GM18526 (cell line): ENCODE measurements around the gene COMMD9.

ENCODE experiments used
- POLR2A ChIP-seq: IDR thresholded peaks from 3 replicates; pipeline ENCODE4 v1.6.1; 2011; ENCODE audit not compliant: insufficient read length; ENCODE audit errors: extremely low read depth

COMMD9 gene

DNA sequence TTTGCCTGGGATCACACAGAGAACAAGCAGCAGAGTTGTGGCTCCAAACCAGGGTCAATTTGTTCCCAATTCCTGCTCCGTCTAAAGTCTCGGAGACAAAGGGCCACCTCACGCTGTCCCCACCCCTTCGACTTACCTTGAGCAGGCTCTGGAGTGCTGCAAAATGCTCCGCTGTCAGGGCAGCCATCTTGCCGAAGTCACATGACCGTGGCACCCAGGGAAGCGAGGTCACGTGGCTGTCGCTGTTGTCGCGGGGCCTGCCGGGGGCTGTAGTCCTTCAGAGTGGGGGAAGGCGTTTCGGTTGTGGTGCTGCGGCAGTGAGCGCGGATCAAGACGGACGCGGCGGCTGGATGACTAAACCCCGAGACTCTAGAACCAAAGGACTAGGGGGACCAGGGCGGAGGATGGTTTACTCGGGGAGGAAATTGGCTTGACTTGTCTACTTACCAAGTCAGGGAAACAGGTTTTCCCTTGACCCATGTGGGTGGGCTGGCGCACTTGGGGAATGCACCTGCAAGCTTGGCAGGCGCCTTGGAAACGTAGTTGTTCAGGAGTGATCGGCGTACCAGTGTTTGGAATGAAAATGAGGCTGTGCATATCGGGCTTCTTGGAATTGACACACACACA is at the start of gene COMMD9:
TSS of gene COMMD9 (minus strand) at position 199 of the 627 bp plus-strand sequence. CDS start at position 187, 12 bp downstream.
- peak; percentile 70 for TF ChIP-seq POLR2A

DNA sequence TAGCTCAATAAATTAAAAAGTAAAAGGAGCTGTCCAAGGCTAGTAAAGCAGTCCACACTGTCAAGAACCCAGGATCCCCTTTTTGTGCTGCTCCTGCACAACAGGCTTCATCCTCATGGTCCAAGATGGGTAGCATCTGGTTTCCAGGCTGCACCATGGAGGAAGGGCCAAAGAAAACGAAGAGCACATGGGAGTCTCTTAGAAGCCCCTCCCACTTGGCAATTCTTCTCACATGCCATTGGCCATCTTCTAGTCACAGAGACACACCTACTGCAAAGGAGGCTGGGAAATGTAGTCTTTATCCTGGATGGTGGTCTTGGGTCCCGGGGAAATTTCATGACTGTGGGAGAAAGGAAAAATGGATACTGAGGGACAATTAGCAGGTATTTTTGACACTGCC is 44.7 kb upstream of the COMMD9 start:
- no peak for TF ChIP-seq POLR2A

DNA sequence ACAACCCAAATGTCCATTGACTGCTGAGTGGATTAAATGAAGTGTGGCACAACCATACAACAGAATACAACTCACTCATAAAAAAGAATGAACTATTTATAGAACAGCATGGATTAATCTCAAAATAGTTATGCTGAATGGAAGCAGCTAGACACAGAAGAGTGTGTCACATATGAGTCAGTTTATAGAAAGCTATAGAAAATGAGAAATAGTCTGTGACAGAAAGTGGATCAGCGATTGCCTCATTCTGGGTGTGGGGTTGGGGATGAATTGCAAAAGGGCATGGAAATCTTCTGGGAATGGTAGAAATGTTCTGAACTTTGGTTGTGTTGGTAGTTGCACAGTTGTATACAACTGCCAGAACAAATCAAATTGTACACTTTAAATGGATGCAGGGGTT is 44.2 kb upstream of the COMMD9 start:
- TF ChIP-seq POLR2A = no peak

DNA sequence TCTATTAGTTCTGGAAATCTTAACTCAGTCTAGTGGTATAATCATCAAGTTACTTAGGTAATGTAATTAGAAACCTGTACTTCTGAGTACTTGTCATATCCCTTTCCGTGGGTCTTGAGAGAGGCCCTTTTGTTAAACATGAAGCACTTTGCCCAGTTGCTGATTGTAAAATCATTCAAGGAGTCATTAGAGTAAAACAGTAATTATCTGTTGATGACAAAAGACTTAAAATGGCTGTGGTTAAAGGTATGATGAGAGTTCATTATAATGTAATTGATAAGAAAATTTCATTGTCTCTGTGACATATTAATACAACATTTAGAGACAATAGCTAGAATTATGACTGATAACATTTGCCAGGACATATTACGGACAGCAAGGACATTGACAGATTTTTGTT is 41.2 kb upstream of the COMMD9 start:
- no peak for TF ChIP-seq POLR2A

DNA sequence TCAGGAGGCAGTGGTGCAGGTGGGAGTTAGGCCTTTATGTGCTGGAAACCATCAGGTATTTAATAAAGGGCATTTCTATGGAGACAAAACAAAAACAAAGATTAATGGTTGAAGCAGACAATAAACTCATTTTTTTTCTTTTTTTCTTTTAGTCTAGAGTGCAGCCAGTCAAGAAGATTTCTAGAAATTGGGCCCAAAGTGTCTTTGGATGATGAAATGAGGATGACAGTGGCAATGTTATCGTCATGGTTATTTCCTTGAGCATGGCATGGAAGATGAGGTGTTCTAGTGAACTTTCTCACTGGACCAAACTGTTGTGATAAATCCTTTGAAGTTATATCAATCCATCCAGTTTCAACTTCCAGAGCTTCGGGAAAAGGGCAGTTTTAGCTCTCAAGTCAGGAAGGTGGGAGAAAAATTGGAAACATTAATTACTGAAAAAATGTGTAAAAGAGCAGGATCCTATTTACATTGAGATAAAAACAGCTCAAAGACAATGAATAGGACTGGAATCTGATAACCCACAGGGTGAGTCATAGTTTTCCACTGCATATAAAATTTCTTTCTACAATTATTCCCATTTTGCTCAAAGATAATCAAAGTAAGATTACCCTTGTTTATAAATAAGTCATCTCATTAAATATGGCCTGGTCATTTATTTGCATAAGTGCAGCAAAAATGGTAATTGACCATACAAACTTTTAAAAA is 39.9 kb upstream of the COMMD9 start:
- no peak for TF ChIP-seq POLR2A

DNA sequence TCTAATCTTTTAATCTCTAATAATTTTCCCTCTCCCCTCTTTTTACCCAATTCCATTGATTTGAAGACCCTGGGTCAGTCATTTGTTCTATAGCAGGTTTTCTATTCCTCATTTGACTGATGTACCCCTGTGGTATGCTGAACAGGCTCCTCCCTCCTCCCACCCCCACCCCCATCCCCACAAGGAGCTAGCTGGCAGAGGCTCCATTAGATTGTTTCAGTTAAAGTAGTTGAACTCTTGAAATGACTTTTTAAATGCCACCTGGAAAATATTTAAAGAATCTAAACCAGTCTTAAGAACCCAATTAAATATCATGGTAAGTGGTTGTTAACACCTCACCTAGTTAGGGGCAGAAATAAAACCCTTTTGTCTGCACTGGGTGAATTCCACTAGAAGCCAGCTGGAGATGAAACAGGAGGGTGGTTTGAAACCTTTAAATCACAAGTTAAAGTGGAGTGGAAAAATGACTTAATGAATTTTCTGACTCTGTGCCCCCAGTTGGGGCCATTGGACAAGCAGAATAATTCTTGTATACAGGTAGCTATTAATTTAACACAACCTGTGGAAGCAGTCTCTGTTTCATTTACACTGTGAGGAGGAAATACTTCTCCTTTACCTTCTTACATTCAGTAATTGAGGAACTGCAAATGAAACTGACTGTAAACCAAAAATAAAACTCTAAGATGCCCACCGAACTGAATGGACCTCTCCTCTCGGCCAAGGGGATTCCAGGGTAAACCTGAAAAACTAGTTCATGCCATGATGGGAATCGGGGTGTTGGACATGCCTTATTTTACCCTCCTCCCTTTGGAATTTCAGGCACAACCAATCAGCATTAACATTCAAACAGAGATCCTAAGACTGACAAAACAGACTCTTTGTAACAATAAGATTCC is 37.5 kb upstream of the COMMD9 start:
- TF ChIP-seq POLR2A = no peak

DNA sequence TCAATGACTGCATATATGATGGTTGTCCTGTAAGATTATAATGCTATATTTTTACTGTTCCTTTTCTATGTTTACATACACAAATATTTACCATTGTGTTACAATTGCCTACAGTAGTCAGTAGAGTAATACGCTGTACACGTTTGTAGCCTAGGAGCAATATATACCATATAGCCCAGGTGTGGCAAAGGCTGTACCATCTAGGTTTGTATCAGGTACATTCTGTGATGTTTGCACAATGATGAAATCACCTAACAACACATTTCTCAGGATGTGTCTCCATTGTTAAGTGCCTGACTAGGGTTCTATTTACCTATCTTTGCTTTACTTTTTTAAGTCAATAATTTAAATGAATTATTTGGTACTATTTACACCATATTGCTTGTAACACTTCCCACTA is 28.8 kb upstream of the COMMD9 start:
- no peak for TF ChIP-seq POLR2A

DNA sequence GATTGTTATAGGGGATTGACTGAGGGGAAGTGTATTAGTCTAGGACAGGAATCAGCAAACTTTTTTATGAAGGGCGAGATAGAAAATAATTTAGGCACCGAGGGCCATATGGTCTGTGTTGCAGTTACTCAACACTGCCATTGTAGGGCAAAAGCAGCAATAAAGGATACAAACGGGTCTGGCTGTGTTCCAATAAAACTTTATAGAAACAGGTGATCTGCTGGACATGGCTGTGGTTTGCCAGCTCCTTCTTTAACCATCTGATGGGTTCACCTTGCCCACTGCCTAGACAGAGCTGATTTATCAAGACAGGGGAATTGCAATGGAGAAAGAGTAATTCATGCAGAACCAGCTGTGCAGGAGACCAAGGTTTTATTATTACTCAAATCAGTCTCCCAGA is 26.8 kb upstream of the COMMD9 start:
- TF ChIP-seq POLR2A = no peak

DNA sequence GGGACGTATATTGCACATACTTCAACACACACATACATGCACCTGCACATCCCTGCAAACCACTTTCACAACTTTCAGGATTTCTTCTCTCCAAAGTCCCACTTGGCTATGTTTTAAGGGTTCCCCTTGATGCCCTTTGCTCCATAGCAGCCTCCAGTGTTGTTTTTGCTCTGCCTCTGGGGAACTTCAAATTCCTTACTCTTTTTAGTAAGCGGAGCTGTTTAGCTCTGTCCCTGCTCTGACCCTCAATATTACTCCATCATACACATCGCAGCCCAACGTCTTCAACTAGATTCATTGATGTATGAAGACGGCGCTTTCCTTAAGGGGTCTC is 25.2 kb upstream of the COMMD9 start:
- no peak for TF ChIP-seq POLR2A

DNA sequence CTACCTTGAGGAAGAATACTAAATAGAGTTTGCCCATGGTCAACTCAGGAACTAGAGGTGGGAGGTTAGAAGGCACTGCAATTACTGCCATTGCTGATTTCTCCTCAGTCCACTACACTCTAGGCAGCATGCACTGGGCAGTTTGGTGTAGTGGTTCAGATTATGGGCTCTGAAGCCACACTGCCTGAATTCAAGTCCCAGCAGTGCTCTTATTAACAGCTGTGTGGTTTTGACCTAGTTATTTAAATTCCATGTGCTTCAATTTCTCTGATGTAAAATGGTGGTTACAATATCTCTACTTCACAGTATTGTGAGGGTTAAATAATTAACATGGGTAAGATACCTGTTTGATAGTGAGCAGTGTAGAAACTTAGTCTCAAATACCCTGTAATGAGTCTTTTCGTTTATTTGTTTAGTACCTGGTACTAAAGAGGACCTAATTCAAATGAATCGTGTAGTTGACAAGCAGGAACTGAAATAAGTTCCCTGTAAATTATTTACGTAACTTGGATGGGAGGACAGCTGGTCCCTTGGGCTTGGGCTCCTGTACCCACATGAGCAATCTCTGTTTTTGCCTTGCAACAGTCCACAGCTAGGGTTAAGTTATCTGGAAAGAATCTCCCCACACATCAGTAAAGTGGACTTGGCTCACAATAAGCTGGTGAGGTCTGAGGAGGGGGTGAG is 24.7 kb upstream of the COMMD9 start:
- no peak for TF ChIP-seq POLR2A

DNA sequence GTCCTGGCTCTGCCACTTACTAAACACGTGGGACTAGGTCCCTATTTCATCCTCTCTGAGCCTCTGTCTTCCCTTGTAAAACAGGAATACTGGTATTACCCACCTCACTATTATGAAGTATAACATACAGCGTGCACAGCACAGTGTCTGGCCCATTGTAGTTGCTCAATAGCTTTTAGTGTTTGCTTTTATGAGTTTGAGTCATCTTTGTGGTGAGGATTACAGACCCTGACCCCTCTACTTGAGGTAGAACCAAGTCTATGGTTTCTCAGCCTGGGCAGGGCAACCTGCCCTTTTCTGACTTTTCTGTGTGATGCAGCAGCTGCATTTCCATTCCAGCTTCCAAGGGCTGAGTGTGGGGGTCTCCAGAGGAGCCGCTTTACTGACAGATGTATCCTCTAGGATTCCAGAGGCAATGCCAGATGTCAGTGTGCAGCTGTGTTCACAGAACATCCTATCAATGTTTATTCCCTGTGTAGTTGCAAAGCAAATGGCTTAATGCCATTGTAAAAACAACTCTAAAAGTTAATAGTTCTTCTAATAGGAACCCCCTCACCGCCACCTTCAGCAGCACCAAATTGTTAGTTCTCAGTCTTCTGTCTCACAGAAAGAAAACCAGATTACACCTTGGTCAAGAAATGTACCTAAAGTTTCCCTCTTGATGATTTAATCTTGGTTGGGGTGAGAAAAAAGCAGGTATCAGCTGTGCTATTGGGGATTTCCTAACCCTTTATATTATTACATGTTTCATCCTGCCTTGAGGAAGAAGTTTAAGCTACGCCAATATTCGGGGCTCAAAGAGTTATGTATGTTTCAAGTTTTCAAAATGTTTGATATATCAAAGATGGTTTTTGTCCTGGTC is 23.6 kb upstream of the COMMD9 start:
- no peak for TF ChIP-seq POLR2A

DNA sequence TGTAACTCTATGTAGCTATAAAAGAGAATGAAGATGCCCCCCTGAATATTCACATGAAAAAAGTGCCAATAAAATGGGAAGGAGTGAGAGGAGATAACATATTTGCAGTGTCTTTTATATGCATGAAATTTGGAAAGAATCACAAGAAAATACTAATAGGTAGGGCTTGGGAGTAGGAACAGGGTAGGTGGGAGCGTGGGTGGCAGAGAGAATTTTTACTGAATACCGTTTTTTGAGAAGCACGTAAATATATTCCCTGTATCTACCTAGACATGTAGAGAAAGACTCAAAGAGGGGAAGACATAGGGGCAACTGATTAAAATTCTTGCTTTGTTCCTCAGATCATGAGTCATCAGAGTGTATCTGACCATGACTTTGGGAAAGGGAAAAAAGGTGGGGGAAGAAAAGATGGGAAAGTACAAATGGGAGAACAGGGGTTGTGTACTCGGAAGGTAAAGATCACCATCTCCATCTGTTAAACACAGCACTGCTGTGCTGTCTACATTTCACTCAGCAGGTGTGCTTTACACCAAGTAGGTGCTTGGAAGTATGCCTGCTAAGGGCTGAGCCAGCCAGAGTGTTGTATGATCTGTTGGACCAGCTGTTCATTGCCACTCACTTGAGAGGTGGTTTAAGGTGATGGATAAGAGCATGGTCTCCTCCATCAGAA is 22.8 kb upstream of the COMMD9 start:
- TF ChIP-seq POLR2A = no peak

DNA sequence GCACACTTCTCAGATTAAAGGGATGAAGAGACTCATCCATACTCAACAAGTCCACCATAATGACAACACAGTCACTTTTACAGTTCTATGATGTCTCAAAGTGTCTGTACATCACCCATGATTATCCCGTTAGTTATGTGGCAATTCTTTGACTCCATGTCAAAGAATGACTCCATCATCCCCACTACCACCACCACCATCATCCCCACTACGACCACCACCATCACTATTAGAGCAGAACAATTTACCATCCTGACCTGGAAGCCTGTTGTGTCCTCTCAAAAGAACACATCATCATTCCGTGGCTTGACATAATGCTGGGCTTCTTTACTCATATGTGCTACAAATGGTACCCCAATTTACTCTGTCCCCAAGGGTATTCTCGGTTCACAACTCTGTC is 20.6 kb upstream of the COMMD9 start:
- no peak for TF ChIP-seq POLR2A

DNA sequence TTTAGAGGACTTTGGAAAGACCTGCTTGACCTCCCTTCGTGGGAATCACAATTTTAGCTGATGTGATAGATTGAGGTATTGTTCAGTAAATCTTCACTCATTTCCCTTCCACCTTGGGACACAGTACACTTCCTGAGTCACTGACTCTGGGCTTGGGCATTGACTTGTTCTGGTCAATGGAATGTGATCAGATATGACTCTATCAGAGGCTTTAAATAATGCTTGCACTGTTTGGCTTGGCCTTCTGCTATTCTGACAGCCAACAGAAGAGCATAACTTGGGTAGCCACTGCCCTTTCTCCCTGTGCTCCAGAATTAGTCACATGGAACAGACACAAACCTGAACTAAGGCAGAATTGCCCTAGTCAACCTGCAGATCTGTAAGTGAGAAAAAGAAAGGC is 19.4 kb upstream of the COMMD9 start:
- no peak for TF ChIP-seq POLR2A
